ENCODE data around the gene MYH8.
A peak's percentile ranks its signal among the peaks of the same experiment; 100 is the strongest.

The MYH8 gene

GRCh38 chr17:10384175-10384574, 37.6 kb downstream of the MYH8 start:
- DNase-seq (ENCODE audit: low read depth in 2 of 2) = no peak

- no peak for DNase-seq (ENCODE audit: low read depth in 2 of 2)
These were observed 40.9 kb downstream of the MYH8 start for GRCh38 chr17:10380631-10381408.

GRCh38 chr17:10372906-10373305, 48.8 kb downstream of the MYH8 start, which contains the start of gene MYH13:
Gene MYH13 (minus strand): TSS chr17:10373006. CDS start chr17:10364530, 8,476 bp downstream.
- DNase-seq (ENCODE audit: low read depth in 2 of 2) = no peak

- no peak for DNase-seq (ENCODE audit: low read depth in 2 of 2)
These were observed 51.6 kb downstream of the MYH8 start for GRCh38 chr17:10370016-10370608.

GRCh38 chr17:10369239-10369638, 52.5 kb downstream of the MYH8 start:
- DNase-seq (ENCODE audit: low read depth in 2 of 2) = no peak

- no peak for DNase-seq (ENCODE audit: low read depth in 2 of 2)
These were observed 53.2 kb downstream of the MYH8 start for GRCh38 chr17:10368561-10368960.

- no peak for DNase-seq (ENCODE audit: low read depth in 2 of 2)
These were observed 61.2 kb downstream of the MYH8 start for GRCh38 chr17:10360578-10360977.

- peak; percentile 2 to 6 for DNase-seq (ENCODE audit: low read depth in 2 of 2)
These were observed 64.0 kb downstream of the MYH8 start for GRCh38 chr17:10357768-10358167.

GRCh38 chr17:10354651-10355050, 67.1 kb downstream of the MYH8 start:
- no peak for DNase-seq (ENCODE audit: low read depth in 2 of 2)

GRCh38 chr17:10352893-10353292, 68.9 kb downstream of the MYH8 start:
- no peak for DNase-seq (ENCODE audit: low read depth in 2 of 2)

GRCh38 chr17:10349403-10349802, 72.3 kb downstream of the MYH8 start:
- no peak for DNase-seq (ENCODE audit: low read depth in 2 of 2)

GRCh38 chr17:10344816-10345215, 76.9 kb downstream of the MYH8 start:
- DNase-seq (ENCODE audit: low read depth in 2 of 2) = no peak

All from stimulated activated CD8-positive, alpha-beta memory T cell treated with anti-CD3 and anti-CD28 coated beads, Interleukin-7, amount 100 ng/mL, for 4 hours (primary cell).